Measurements from ENCODE around the gene SPACA4.
"Not testable (repeated sequence)": the region's sequence is repeated elsewhere in the genome, so short reads cannot be mapped to it uniquely, and the experiment has no call there.

Gene SPACA4

DNA sequence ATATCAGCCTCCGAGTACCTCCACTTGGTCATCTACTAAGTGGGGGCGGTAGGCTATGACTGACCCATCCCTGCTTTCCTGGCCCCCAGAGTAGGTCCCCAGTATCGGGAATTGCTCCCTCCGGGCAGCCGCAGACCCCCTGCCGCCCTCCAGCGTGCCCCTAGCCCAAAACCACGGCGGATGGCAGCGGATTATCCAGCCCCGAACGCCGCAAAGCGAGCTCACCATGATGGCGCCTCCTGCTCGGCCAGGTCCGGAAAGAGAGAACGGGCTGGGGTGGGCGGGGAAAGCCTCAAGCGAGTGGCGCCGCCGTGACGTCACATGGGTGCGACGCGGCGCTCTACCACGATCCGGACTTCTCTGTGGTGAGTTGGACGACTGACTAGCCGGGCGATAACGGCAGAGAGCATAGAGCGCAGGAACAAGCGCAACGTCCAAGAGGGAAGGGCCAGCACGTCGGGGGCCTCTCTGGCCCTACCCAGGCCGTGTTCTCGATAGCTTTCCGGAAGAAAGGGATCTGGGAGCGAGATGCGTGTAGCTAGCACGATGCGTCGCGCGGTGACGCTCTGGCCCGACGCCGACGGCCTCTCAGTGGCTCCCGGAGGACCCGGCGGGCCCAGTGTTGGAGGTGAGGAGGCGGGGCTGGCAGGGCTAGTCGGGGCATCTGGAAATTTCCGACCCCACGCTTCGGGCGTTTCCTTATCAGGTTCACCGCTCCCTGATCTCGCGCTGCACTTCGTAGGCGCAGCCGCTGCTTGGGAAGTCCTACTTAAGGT lies 12.6 kb downstream of the SPACA4 start, which contains the start of the genes RPL18 and SPHK2:
TSS of gene RPL18 (minus strand) at position 263 of the 776 bp plus-strand sequence. CDS start at position 228, 35 bp downstream.
TSS of gene SPHK2 (plus strand) at position 591 of the 776 bp plus-strand sequence. CDS start 1,009 bp downstream, outside the sequence.
- DNase-seq (ENCODE audit: low read depth), result peak; percentile 99

DNA sequence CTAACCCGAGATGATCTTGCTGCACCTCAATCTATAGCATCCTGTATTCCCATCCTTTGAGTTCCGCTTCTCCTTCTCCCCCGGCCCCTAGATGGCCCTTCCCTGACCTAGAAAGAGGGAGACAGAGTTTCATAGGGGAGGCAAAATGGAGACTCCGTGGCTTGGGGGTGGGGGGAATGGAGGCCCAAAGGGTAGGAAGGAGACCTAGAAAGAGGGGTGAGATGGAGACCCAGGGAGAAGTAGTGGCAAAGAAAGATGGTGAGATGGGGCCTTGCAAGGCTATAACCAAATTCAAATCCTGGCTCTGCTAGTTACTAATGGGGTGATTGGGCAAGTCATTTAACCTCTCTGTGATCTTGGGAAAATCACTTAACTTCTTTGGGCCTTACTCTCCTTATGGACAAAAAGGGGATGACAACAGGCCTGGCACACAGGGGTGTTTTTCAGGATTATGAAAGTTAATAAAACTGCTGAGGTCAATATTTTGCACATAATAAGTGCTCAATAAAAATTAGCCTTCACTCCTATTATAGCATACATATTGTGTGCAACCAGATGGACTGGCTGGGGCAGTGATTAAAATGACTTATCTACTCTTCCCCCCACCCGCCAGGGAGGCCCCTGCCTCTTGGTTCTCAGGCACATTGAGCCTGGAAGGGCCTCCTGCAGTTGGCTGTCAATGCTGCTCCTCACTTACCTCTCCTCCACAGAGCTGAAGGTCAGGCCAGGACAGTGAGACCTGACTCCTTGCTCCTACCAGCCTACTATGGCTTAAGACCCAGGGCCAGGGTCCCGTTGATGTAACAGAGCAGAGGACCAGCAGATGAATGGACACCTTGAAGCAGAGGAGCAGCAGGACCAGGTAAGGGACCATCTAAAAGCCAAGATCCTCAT lies 13.4 kb downstream of the SPACA4 start:
- no peak for DNase-seq (ENCODE audit: low read depth)

DNA sequence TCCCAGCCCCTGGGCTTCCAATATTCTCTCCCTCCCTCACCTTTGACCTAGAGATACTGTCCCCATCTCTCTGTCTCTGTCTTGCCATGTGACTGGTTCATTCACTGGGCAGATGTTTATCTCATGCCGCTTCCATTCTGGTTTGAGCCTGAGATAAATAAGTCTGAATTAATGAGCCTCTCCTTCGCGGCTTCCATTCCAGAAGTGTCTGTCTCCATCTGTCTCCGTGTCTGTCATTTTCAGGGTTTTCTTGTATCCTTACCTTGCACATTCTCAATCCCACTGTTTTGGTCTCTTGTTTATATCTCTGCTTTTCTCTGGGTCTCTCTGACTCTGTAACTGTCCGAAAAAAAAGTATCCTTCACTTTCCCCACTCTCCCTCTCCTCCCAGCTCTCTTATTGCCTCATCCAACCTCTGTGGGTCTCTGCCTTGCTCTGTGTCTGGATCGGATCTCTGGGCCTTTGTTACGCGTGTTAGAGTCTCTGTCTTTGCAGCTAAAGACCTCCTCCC lies 17.1 kb downstream of the SPACA4 start:
- DNase-seq (ENCODE audit: low read depth), result no peak

DNA sequence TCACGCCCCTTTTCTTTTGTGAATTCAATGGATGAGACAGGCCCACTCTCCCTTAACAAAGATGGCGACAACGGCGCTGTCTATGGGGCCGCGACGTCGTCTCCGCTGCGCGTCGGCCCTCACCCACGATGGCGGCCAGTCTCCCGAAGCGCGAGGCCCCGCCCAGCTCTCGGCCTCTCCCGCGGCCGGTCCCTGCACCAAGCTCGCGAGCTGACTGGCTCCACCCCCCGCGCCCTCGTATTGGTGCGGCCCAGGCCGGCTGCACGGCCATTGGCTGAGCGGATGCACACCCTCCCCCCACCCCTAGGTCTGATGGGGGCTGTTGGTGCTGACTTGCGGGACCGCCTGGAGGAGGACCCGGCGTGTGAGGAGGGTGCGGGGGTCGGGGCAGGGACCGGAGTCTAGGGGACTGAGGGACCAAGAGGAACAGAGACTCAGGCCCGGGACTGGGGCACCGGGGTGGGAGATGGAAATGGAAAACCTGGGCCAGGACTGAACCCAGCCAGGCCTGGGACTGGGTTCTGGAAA lies 17.6 kb downstream of the SPACA4 start:
- peak; percentile 76 for DNase-seq (ENCODE audit: low read depth)

DNA sequence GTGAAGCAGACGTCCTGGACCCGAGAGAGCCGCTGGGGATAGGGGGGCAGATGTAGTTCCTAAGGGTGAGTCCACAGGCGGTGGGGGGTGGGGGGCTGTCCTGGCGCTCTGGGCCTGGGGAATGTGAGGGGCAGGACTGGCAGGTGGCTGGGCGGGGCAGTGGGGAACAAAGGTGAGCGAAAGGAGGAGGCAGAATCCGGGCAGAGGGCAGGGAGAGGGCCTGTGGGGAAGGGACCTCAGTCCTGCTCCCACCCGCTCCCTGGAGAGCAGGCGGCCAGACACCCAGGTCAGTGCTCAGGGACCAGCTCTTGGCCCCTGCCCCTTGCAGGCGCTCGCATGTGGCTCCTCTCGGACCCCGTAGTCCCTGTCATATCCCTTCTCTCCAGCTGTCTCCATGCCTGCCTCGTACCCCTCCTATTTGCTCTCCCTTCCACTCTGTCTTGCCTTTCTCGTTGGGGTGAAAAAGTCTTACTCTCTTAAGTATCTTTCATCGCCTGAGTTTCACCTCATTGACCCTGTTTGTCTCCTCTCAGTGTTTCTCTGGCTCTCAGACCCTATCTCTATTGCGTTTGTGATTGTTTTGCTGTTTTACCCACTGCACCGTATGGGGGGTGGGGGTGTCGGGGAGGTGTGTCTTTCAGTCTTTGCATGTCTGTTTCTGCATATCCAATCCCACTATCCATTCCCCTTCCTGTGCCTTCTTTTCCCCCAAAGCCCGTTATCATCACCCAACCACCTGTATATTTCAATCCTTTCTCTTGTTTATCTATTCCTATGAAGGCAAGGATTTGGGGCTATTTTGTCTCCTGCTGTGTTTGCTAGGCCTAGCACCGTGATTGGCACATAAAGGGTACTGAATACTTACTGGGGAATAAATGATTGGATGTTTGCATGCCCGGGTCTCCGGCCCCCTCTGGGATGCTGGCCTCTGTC lies 18.5 kb downstream of the SPACA4 start:
- DNase-seq (ENCODE audit: low read depth), result no peak

DNA sequence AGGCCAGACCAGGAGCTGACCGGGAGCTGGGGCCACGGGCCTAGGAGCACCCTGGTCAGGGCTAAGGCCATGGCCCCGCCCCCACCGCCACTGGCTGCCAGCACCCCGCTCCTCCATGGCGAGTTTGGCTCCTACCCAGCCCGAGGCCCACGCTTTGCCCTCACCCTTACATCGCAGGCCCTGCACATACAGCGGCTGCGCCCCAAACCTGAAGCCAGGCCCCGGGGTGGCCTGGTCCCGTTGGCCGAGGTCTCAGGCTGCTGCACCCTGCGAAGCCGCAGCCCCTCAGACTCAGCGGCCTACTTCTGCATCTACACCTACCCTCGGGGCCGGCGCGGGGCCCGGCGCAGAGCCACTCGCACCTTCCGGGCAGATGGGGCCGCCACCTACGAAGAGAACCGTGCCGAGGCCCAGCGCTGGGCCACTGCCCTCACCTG lies 19.4 kb downstream of the SPACA4 start:
- DNase-seq (ENCODE audit: low read depth), result no peak

DNA sequence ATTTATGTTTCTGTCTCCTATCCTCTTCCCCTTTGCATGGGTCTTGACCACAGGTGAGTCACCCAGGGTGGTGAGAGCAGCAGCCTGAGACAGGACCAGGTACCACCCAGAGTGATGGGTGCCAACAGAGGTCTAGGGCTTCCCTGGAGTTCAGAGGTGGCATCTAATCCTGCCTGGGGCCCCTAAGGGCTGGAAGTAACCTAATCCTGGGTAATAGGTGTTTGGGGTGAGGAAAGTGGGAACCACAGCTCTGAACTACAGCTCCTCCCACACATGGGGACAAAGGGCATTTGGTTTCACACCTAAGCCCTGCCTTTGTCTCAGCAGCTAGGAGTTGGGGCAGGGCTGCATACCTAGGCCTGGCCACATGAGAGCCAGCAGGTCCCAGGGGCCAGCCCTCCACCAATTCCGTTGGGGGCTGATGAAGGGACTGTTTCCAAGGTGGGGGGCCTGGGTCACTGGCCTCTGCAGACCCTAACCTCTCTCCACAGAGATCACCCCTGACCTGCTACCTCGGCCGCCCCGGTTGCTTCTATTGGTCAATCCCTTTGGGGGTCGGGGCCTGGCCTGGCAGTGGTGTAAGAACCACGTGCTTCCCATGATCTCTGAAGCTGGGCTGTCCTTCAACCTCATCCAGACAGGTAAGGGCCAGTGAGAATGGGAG lies 20.8 kb downstream of the SPACA4 start:
- DNase-seq (ENCODE audit: low read depth), result no peak

DNA sequence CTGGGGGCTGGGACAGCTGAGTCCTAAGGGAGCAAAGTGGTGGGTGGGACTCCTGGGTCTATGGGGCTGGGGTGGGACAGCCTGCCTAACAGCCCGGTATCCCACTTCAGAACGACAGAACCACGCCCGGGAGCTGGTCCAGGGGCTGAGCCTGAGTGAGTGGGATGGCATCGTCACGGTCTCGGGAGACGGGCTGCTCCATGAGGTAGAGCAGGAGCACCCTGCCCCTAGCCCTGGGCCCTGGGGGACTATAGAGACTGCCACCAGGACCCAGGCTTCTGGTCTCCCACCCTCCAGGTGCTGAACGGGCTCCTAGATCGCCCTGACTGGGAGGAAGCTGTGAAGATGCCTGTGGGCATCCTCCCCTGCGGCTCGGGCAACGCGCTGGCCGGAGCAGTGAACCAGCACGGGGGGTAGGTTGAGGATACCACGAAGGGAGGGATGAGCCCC lies 21.3 kb downstream of the SPACA4 start:
- DNase-seq (ENCODE audit: low read depth), result no peak

DNA sequence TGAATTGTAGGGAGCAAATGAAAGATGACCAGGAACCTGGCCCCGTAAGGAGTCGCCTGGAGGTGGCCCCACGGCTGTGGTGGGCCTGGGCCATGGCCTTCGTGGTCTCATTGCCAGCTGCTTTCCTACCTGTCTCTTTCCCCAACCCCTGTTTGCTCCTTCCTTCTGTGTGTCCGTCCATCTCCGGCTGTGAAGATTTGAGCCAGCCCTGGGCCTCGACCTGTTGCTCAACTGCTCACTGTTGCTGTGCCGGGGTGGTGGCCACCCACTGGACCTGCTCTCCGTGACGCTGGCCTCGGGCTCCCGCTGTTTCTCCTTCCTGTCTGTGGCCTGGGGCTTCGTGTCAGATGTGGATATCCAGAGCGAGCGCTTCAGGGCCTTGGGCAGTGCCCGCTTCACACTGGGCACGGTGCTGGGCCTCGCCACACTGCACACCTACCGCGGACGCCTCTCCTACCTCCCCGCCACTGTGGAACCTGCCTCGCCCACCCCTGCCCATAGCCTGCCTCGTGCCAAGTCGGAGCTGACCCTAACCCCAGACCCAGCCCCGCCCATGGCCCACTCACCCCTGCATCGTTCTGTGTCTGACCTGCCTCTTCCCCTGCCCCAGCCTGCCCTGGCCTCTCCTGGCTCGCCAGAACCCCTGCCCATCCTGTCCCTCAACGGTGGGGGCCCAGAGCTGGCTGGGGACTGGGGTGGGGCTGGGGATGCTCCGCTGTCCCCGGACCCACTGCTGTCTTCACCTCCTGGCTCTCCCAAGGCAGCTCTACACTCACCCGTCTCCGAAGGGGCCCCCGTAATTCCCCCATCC lies 22.1 kb downstream of the SPACA4 start:
- no peak for DNase-seq (ENCODE audit: low read depth)

DNA sequence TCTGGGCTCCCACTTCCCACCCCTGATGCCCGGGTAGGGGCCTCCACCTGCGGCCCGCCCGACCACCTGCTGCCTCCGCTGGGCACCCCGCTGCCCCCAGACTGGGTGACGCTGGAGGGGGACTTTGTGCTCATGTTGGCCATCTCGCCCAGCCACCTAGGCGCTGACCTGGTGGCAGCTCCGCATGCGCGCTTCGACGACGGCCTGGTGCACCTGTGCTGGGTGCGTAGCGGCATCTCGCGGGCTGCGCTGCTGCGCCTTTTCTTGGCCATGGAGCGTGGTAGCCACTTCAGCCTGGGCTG lies 22.7 kb downstream of the SPACA4 start:
- no peak for DNase-seq (ENCODE audit: low read depth)

DNA sequence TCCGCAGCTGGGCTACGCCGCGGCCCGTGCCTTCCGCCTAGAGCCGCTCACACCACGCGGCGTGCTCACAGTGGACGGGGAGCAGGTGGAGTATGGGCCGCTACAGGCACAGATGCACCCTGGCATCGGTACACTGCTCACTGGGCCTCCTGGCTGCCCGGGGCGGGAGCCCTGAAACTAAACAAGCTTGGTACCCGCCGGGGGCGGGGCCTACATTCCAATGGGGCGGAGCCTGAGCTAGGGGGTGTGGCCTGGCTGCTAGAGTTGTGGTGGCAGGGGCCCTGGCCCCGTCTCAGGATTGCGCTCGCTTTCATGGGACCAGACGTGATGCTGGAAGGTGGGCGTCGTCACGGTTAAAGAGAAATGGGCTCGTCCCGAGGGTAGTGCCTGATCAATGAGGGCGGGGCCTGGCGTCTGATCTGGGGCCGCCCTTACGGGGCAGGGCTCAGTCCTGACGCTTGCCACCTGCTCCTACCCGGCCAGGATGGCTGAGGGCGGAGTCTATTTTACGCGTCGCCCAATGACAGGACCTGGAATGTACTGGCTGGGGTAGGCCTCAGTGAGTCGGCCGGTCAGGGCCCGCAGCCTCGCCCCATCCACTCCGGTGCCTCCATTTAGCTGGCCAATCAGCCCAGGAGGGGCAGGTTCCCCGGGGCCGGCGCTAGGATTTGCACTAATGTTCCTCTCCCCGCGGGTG lies 23.2 kb downstream of the SPACA4 start:
- no peak for DNase-seq (ENCODE audit: low read depth)

DNA sequence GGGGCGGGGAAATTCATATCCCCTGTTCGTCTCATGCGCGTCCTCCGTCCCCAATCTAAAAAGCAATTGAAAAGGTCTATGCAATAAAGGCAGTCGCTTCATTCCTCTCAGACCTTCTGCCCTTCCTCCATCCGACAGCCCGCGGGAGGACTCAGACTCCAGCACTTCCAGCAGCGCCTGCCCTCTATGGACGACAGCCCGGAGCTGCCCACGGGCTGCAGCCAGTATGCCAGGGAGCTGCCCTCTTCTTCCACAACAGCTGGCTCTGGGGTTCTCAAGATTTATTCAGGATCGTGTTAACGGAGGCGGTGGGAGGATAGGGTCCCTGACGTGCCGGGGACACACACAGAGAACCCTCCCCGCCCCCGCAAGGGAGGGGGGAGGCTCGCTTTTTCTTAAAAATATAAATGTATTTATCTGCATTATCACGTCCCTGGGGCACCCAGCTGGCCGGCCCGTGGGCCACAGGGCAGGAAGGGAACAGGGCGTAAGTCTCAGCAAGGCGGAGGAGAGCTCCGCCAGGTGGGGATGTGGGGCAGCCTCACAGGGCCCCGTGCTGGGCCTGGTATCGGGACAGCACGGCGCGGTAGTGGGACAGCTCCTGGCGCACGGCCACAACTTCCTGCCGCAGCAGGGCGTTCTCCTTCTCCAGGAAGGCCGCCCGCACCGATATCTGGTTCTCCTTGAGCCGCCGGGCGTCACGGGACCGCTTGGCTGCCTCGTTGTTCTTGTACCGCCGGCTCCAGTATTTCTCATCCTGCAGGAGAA lies 23.9 kb downstream of the SPACA4 start:
- no peak for DNase-seq (ENCODE audit: low read depth)

DNA sequence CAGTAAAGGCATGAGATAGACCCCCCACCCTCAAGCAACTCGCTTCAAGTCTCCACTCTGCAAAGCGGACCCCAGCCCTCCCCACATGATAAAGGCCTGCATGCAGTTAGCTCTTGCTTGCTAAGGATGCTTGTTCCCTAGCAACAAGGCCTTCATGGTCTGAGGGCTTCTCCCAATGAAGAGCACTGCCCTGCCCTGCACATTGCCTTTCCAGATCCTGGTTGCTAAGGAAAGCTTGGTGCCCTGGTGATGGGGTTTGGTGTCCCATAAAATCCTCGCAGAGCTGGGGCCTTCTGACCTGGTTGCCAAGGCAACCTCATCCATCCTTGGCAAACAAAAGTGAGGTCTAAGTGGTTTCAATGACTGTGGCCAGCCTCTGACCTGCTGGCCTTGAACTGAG lies 24.7 kb downstream of the SPACA4 start:
- no peak for DNase-seq (ENCODE audit: low read depth)

DNA sequence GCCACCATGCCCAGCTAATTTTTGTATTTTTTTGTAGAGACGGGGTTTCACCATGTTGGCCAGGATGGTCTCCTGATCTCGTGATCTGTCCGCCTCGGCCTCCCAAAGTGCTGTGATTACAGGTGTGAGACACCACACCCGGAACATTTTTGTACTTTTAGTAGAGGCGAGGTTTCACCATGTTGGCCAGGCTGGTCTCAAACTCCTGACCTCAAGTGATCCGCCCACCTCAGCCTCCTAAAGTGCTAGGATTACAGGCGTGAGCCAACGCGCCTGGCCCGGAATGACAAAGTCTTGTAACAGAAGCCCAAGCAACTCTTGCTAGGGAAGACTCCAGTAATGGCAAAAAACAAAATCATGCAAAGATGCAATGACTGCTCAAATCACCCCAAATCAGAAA lies 25.7 kb downstream of the SPACA4 start:
- DNase-seq (ENCODE audit: low read depth), result not testable (repeated sequence)

DNA sequence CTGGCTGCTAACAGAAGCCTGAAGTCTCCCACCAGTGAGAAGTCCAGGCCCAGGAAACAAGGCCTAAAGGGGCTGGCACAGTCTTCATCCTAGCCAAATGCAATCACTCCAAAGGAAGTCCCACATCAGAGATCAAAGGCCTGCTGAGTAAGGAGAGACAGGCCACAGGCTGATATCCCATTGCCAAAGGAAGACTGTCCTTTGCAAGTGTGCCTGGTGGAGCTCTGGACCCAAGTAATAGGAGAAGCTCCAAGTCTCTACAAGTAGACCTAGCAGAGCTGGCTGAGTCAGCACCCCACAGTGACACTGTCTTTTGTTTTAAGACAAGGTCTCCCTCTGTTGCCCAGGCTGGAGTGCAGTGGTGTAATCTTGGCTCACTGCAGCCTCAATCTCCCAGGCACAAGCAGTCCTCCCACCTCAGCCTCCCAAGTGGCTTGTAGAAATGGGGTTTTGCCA lies 26.2 kb downstream of the SPACA4 start:
- no peak for DNase-seq (ENCODE audit: low read depth)

DNA sequence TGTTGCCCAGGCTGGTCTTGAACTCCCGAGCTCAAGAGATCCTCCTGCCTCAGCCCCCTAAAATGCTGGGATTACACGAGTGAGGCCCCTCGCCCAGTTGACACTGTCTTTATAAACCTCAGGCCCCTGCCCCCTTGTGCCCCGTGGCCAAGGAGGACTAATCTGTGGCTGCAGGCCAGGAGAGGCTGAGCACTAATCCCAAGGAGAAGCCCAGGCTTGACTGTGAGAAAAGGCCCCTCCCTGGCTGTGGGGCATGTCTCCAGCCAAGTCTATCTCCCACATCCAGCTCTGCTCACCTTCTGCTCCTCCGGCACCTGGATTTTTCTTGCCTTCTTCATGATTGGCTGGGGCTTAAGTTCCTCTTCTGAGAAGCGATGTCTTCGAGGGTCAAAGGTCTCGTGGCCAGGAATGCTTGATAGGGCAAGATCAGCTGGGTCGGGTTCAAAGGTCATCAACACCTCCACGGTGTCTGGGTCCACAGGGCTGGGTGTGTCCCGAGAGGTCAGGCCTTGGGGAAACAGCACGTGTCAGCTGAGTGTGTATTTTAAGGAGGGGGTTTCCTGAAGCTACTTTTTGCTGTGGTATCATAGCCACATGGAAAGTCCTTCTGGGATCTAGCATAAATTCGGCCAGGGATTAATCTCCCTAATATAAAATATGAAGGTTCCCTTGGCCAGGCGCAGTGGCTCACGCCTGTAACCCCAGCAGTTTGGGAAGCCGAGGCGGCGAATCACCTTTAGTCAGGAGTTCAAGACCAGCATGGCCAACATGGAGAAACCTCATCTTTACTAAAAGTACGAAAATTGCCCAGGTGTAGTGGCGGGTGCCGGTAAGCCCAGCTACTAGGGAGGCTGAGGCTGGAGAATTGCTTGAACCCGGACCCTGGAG lies 26.9 kb downstream of the SPACA4 start:
- no peak for DNase-seq (ENCODE audit: low read depth)

DNA sequence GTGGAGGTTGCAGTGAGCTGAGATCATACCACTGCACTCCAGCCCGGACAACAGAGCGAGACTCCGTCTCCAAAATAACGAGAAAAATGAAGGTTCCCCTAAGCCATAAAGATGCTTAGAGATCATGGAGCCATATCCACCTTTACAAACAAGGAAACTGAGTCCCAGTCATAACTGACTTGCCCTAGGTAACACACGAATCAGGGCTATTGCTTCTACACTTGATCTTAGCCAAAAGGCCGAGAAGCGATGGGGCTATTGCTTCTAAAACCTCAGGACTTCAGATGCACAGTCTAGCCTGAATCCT lies 27.4 kb downstream of the SPACA4 start:
- DNase-seq (ENCODE audit: low read depth), result no peak
